Ectodermal cell (in vitro differentiated cells): Measurements from ENCODE around the gene AHNAK2.

Source experiments
- H3K27ac ChIP-seq: 2 replicates; pipeline ENCODE4 v1.7.0; 2013; ENCODE audit warnings: mild to moderate bottlenecking, low read depth, low read length; ENCODE audit not compliant: insufficient read depth, poor library complexity, severe bottlenecking
- H3K27me3 ChIP-seq: 2 replicates; pipeline ENCODE4 v1.7.0; 2013; ENCODE audit warnings: mild to moderate bottlenecking, low read length; ENCODE audit not compliant: insufficient read depth, control insufficient read depth, poor library complexity, severe bottlenecking
- H3K36me3 ChIP-seq: one replicate; pipeline ENCODE4 v1.7.0; 2013; ENCODE audit warnings: low read length; ENCODE audit not compliant: control insufficient read depth, insufficient read depth
- H3K4me1 ChIP-seq: one replicate; pipeline ENCODE4 v1.7.0; 2013; ENCODE audit warnings: low read length; ENCODE audit not compliant: control insufficient read depth, insufficient read depth
- H3K4me3 ChIP-seq: 2 replicates; pipeline ENCODE4 v1.7.0; 2013; ENCODE audit warnings: low read depth, low read length, control low read depth; ENCODE audit not compliant: insufficient read depth
- H3K9me3 ChIP-seq: 2 replicates; pipeline ENCODE4 v1.7.0; 2013; ENCODE audit warnings: mild to moderate bottlenecking, low read length, moderate library complexity; ENCODE audit not compliant: control insufficient read depth
- WGBS, 2 experiments: methylation state at CpG; one replicate each; pipeline ENCODE4 v1.1.7; 2013; ENCODE audit warnings: missing lambda C conversion rate in 2 of 2; 5-methylcytosine and 5-hydroxymethylcytosine counted together

AHNAK2 gene

DNA sequence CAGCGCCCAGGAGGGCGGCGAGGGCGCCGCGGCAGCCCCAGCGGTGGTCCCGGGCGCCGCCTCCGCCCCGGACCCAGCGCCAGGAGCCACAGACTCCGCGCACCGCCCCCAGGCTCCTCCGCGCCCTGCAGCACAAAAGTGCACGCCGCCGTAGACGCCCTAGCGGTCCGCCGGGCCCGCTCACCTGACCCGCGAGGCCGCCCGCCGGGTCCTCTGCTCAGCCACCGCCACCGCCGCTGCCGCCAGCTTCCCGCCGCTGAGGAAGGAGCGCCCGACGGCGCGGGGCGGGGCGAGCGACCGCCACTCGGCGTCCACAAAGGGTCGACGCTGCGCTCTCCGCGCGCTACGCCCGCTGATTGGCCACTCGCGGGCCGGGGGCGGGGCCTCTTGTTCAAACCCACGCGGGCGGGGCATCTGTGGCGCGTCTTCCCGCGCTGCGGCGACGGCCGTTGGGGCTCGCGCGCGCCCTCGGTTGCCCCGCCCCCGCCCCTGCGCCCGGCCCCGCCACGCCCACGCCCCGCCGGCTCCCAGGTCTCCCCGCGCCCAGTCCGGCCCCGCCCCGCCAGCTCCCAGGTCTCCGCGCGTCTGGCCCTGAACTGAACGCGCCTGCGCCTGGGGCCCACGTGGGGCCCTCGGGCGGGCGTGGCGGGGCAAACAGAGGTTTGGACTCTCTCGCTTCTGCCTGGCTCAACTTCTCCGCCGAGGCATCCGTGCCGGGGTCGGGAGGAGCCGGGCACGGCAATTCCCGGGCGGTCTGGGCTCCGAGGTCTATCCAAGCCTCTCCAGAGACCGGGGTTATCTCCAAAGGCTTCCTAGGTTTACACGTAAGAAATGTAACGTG is 42.9 kb upstream of the AHNAK2 start, which contains the start of gene CDCA4:
Gene CDCA4 (minus strand): TSS at position 269 of the 841 bp plus-strand sequence. CDS start 9,154 bp downstream, outside the sequence.
- 0% methylated on average over 115 of the region's 115 CpGs for WGBS, 2 experiments
- Histone ChIP-seq H3K27me3 (no peaks in the 10 kb centered on the region), H3K4me3 (peak within 1 kb of the TSS; percentile 92)

GRCh38 chr14:105019861-105020814 is 42.0 kb upstream of the AHNAK2 start:
- Histone ChIP-seq H3K36me3 (peaks cover 6% of the 10 kb centered on the region), H3K9me3 (no peaks in the 10 kb centered on the region), H3K27ac (peak overlapping the region; percentile 87), H3K4me1 (peaks cover 21% of the 10 kb centered on the region), H3K27me3 (no peaks in the 10 kb centered on the region), H3K4me3 (peak overlapping the region; percentile 90)
- WGBS, 2 experiments = 5 to 6% methylated on average over 75 of the region's 75 CpGs

More for the DNA sequence above, 42.9 kb upstream of the AHNAK2 start, which contains the start of gene CDCA4:
- H3K36me3 ChIP-seq = peaks cover 6% of the 10 kb centered on the region
- peak within 1 kb of the TSS; percentile 87 for H3K27ac ChIP-seq
- H3K9me3 ChIP-seq = no peaks in the 10 kb centered on the region
- peaks cover 16% of the 10 kb centered on the region for H3K4me1 ChIP-seq

- peaks cover 6% of the 10 kb centered on the region for H3K36me3 ChIP-seq
- WGBS, 2 experiments = 90 to 94% methylated on average over 4 of the region's 4 CpGs
- peaks cover 33% of the 10 kb centered on the region for H3K4me1 ChIP-seq
- no peaks in the 10 kb centered on the region for H3K9me3 ChIP-seq
- H3K27me3 ChIP-seq = no peaks in the 10 kb centered on the region
- H3K27ac ChIP-seq = no peak overlapping the region
- H3K4me3 ChIP-seq = no peak overlapping the region
These were observed 40.2 kb upstream of the AHNAK2 start for GRCh38 chr14:105018414-105018813.

- H3K27ac ChIP-seq = no peak overlapping the region
- H3K36me3 ChIP-seq = peaks cover 16% of the 10 kb centered on the region
These were observed 37.7 kb upstream of the AHNAK2 start for GRCh38 chr14:105015905-105016304.

DNA sequence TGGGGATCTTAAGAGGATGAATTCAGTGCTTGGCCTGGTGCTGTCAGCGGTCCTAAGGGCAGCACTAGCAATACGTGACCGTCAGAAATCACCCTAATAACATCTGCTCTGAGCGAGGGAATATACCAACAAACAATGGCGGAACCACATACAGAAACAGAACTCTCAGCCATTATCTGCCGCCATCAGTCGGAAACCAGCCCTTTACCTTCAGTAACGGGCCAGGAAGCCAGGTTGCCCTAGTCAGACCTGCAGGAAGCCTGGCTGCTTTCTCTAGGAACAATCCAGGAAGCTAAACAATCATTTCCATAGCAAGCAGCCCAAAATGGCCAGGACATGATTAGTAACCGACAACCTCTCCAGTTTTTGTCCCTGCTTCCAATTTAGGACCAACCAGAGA is 37.1 kb upstream of the AHNAK2 start:
- peaks cover 33% of the 10 kb centered on the region for H3K4me1 ChIP-seq
- H3K9me3 ChIP-seq = no peaks in the 10 kb centered on the region
- peaks cover 21% of the 10 kb centered on the region for H3K36me3 ChIP-seq
- H3K4me3 ChIP-seq = no peak overlapping the region
- H3K27ac ChIP-seq = no peak overlapping the region
- no peaks in the 10 kb centered on the region for H3K27me3 ChIP-seq
- WGBS, 2 experiments = 90% methylated on average over 9 of the region's 9 CpGs

More at GRCh38 chr14:105015905-105016304, 37.7 kb upstream of the AHNAK2 start:
- Histone ChIP-seq H3K4me3 (no peak overlapping the region), H3K4me1 (peaks cover 33% of the 10 kb centered on the region), H3K27me3 (no peaks in the 10 kb centered on the region), H3K9me3 (no peaks in the 10 kb centered on the region)
- WGBS, 2 experiments = 92 to 95% methylated on average over 6 of the region's 6 CpGs

GRCh38 chr14:105014631-105015030 is 36.5 kb upstream of the AHNAK2 start:
- Histone ChIP-seq H3K4me1 (peaks cover 30% of the 10 kb centered on the region), H3K4me3 (no peak overlapping the region), H3K27me3 (no peaks in the 10 kb centered on the region), H3K27ac (no peak overlapping the region), H3K9me3 (no peaks in the 10 kb centered on the region), H3K36me3 (peaks cover 24% of the 10 kb centered on the region)
- 67 to 70% methylated on average over 4 of the region's 4 CpGs for WGBS, 2 experiments

- WGBS, 2 experiments = 92 to 96% methylated on average over 9 of the region's 9 CpGs
- peaks cover 24% of the 10 kb centered on the region for H3K36me3 ChIP-seq
These were observed 35.9 kb upstream of the AHNAK2 start for GRCh38 chr14:105014032-105014431.

GRCh38 chr14:105013150-105013785 is 35.1 kb upstream of the AHNAK2 start:
- no peaks in the 10 kb centered on the region for H3K9me3 ChIP-seq
- no peak overlapping the region for H3K27ac ChIP-seq
- WGBS, 2 experiments = 85 to 91% methylated on average over 7 to 8 of the region's 8 CpGs
- H3K4me3 ChIP-seq = no peak overlapping the region
- peaks cover 24% of the 10 kb centered on the region for H3K36me3 ChIP-seq
- peaks cover 22% of the 10 kb centered on the region for H3K4me1 ChIP-seq
- H3K27me3 ChIP-seq = no peaks in the 10 kb centered on the region

More at GRCh38 chr14:105014032-105014431, 35.9 kb upstream of the AHNAK2 start:
- Histone ChIP-seq H3K4me3 (no peak overlapping the region), H3K27ac (no peak overlapping the region), H3K4me1 (peaks cover 24% of the 10 kb centered on the region), H3K27me3 (no peaks in the 10 kb centered on the region), H3K9me3 (no peaks in the 10 kb centered on the region)

GRCh38 chr14:105012171-105012985 is 34.2 kb upstream of the AHNAK2 start:
- Histone ChIP-seq H3K9me3 (no peaks in the 10 kb centered on the region), H3K4me3 (no peak overlapping the region), H3K27me3 (no peaks in the 10 kb centered on the region), H3K36me3 (peaks cover 24% of the 10 kb centered on the region), H3K4me1 (peaks cover 22% of the 10 kb centered on the region), H3K27ac (no peak overlapping the region)
- WGBS, 2 experiments = 93% methylated on average over 23 of the region's 23 CpGs
